HAP-1 (cell line): ENCODE data around the gene YY2.
"Not testable (repeated sequence)": the region's sequence is repeated elsewhere in the genome, so short reads cannot be mapped to it uniquely, and the experiment has no call there.

ENCODE experiments used
- DNase-seq, 2 experiments: peaks; one replicate each; pipeline ENCODE4 v3.0.0-alpha.2; 2016 to 2020; ENCODE audit warnings: low spot score in 2 of 2
- H3K27me3 ChIP-seq: fragments of 250-450 bp; sonication (Bioruptor Pico); 2 replicates; pipeline ENCODE4 v1.5.1; 2020; ENCODE audit warnings: low read depth, mild to moderate bottlenecking, moderate library complexity
- H3K36me3 ChIP-seq: fragments of 250-450 bp; sonication (Bioruptor Pico); replicated peaks from 2 replicates; pipeline ENCODE4 v1.5.1; 2020; ENCODE audit warnings: mild to moderate bottlenecking
- H3K4me1 ChIP-seq: fragments of 250-450 bp; sonication (Bioruptor Pico); 2 replicates; pipeline ENCODE4 v1.5.1; 2020; ENCODE audit warnings: mild to moderate bottlenecking
- H3K4me3 ChIP-seq: fragments of 250-450 bp; sonication (Bioruptor Pico); 2 replicates; pipeline ENCODE4 v1.5.1; 2020; ENCODE audit warnings: mild to moderate bottlenecking, moderate library complexity
- H3K9me3 ChIP-seq: fragments of 250-450 bp; sonication (Bioruptor Pico); 2 replicates; pipeline ENCODE4 v1.5.1; 2020; ENCODE audit warnings: mild to moderate bottlenecking, moderate library complexity
- in situ Hi-C: fragments of 300-500 bp; cut with MboI; formaldehyde crosslinking; loops from 3 replicates; pipeline ENCODE4 v1.14.3; 2020; ENCODE audit warnings: low sequenced_read_pairs, inconsistent platforms, mixed read lengths

The YY2 gene

GRCh38 chrX:21843179-21843578, 12.6 kb upstream of the YY2 start:
- in situ Hi-C loops, result loop anchor here (5.0 to 10.0 kb wide), 2 partner anchors 102 to 129 kb away; partner anchors contain the start of gene SMS
- peaks cover 42% of the 10 kb centered on the region for H3K36me3 ChIP-seq

GRCh38 chrX:21845096-21845495, 10.7 kb upstream of the YY2 start:
- peaks cover 16% of the 10 kb centered on the region for H3K4me1 ChIP-seq
- no peaks in the 10 kb centered on the region for H3K9me3 ChIP-seq
- H3K36me3 ChIP-seq, result peaks cover 42% of the 10 kb centered on the region
- in situ Hi-C loops, result loop anchor here (10.0 kb wide), 1 partner anchor 100 kb away; the partner anchor contains the start of gene SMS
- no peak overlapping the region for H3K4me3 ChIP-seq
- no peaks in the 10 kb centered on the region for H3K27me3 ChIP-seq
- DNase-seq, result no peak

More at GRCh38 chrX:21843179-21843578, 12.6 kb upstream of the YY2 start:
- no peaks in the 10 kb centered on the region for H3K9me3 ChIP-seq
- H3K4me1 ChIP-seq, result peaks cover 15% of the 10 kb centered on the region
- DNase-seq, result no peak
- no peak overlapping the region for H3K4me3 ChIP-seq
- no peaks in the 10 kb centered on the region for H3K27me3 ChIP-seq

GRCh38 chrX:21847342-21847741, 8.4 kb upstream of the YY2 start:
- Histone ChIP-seq H3K36me3 (peaks cover 51% of the 10 kb centered on the region), H3K4me1 (peaks cover 15% of the 10 kb centered on the region), H3K9me3 (no peaks in the 10 kb centered on the region), H3K27me3 (no peaks in the 10 kb centered on the region), H3K4me3 (no peak overlapping the region)
- DNase-seq, result no peak
- in situ Hi-C loops, result loop anchor here (10.0 kb wide), 1 partner anchor 97 kb away; the partner anchor contains the start of gene SMS

- in situ Hi-C loops, result no loop called here
- no peak for DNase-seq
- Histone ChIP-seq H3K27me3 (no peaks in the 10 kb centered on the region), H3K4me3 (no peak overlapping the region), H3K36me3 (peaks cover 42% of the 10 kb centered on the region), H3K4me1 (peaks cover 11% of the 10 kb centered on the region), H3K9me3 (no peaks in the 10 kb centered on the region)
Measured at GRCh38 chrX:21853578-21853977, 2.2 kb upstream of the YY2 start.

GRCh38 chrX:21856504-21856903, 717 bp downstream of the YY2 start:
- Histone ChIP-seq H3K4me1 (peaks cover 4% of the 10 kb centered on the region), H3K9me3 (no peaks in the 10 kb centered on the region), H3K27me3 (no peaks in the 10 kb centered on the region), H3K4me3 (no peak overlapping the region), H3K36me3 (peaks cover 40% of the 10 kb centered on the region)
- in situ Hi-C loops, result no loop called here
- no peak for DNase-seq

- no peaks in the 10 kb centered on the region for H3K9me3 ChIP-seq
- H3K4me3 ChIP-seq, result no peak overlapping the region
- in situ Hi-C loops, result no loop called here
- no peaks in the 10 kb centered on the region for H3K36me3 ChIP-seq
- H3K27me3 ChIP-seq, result no peaks in the 10 kb centered on the region
- no peaks in the 10 kb centered on the region for H3K4me1 ChIP-seq
- no peak for DNase-seq
Measured at GRCh38 chrX:21863241-21863640, 7.5 kb downstream of the YY2 start.

- Histone ChIP-seq H3K27me3 (no peaks in the 10 kb centered on the region), H3K9me3 (no peaks in the 10 kb centered on the region), H3K36me3 (no peaks in the 10 kb centered on the region; the same call in 1 of the 2 replicates), H3K4me3 (no peak overlapping the region), H3K4me1 (no peaks in the 10 kb centered on the region)
- in situ Hi-C loops, result no loop called here
- DNase-seq, result no peak
Measured at GRCh38 chrX:21865436-21865835, 9.6 kb downstream of the YY2 start.

- Histone ChIP-seq H3K36me3 (no peaks in the 10 kb centered on the region; the same call in 1 of the 2 replicates), H3K27me3 (no peaks in the 10 kb centered on the region), H3K4me3 (no peak overlapping the region), H3K9me3 (no peaks in the 10 kb centered on the region), H3K4me1 (no peaks in the 10 kb centered on the region)
- in situ Hi-C loops, result no loop called here
- DNase-seq, result no peak
Measured at GRCh38 chrX:21870494-21870893, 14.7 kb downstream of the YY2 start.

- H3K27me3 ChIP-seq, result no peaks in the 10 kb centered on the region
- H3K4me3 ChIP-seq, result no peak overlapping the region
- H3K4me1 ChIP-seq, result no peaks in the 10 kb centered on the region
- in situ Hi-C loops, result no loop called here
- DNase-seq, result no peak
- no peaks in the 10 kb centered on the region for H3K9me3 ChIP-seq
- H3K36me3 ChIP-seq, result no peaks in the 10 kb centered on the region; the same call in 1 of the 2 replicates
Measured at GRCh38 chrX:21873063-21873775, 17.4 kb downstream of the YY2 start.

GRCh38 chrX:21874182-21874581, 18.4 kb downstream of the YY2 start:
- H3K27me3 ChIP-seq, DNase-seq, H3K36me3 ChIP-seq, H3K9me3 ChIP-seq, H3K4me1 ChIP-seq, in situ Hi-C loops, H3K4me3 ChIP-seq: not testable (repeated sequence)

GRCh38 chrX:21875013-21875412, 19.2 kb downstream of the YY2 start:
- Histone ChIP-seq H3K36me3 (no peaks in the 10 kb centered on the region), H3K27me3 (no peaks in the 10 kb centered on the region), H3K4me3 (no peak overlapping the region), H3K4me1 (peaks cover 1% of the 10 kb centered on the region), H3K9me3 (no peaks in the 10 kb centered on the region)
- in situ Hi-C loops, result no loop called here
- DNase-seq, result no peak

- DNase-seq, result peak in 1 of 2 experiments; percentile 95
- Histone ChIP-seq H3K36me3 (0 out of 2 replicates have a peak, but pooled peaks cover 3% of the 10 kb centered on the region), H3K27me3 (no peaks in the 10 kb centered on the region), H3K9me3 (no peaks in the 10 kb centered on the region), H3K4me1 (peaks cover 64% of the 10 kb centered on the region), H3K4me3 (no peak overlapping the region)
- in situ Hi-C loops, result no loop called here
Measured at GRCh38 chrX:21881881-21882574, 26.2 kb downstream of the YY2 start.

- no peaks in the 10 kb centered on the region for H3K27me3 ChIP-seq
- peaks cover 64% of the 10 kb centered on the region for H3K4me1 ChIP-seq
Measured at GRCh38 chrX:21883258-21883657, 27.5 kb downstream of the YY2 start.

GRCh38 chrX:21885568-21885967, 29.8 kb downstream of the YY2 start:
- DNase-seq, result peak; percentile 17 to 91
- H3K4me3 ChIP-seq, result no peak overlapping the region
- 0 out of 2 replicates have a peak, but pooled peaks cover 3% of the 10 kb centered on the region for H3K36me3 ChIP-seq
- peaks cover 58% of the 10 kb centered on the region for H3K4me1 ChIP-seq
- in situ Hi-C loops, result no loop called here
- H3K27me3 ChIP-seq, result no peaks in the 10 kb centered on the region
- H3K9me3 ChIP-seq, result no peaks in the 10 kb centered on the region

More at GRCh38 chrX:21883258-21883657, 27.5 kb downstream of the YY2 start:
- DNase-seq, result no peak
- 0 out of 2 replicates have a peak, but pooled peaks cover 3% of the 10 kb centered on the region for H3K36me3 ChIP-seq
- in situ Hi-C loops, result no loop called here
- no peak overlapping the region for H3K4me3 ChIP-seq
- no peaks in the 10 kb centered on the region for H3K9me3 ChIP-seq
